K562 (cell line): ENCODE results near the gene NRF1. TPM values are rescaled to one million over a fixed set of nuclear protein-coding genes. Genes with fewer than 3 reads are reported as not detected.

ENCODE experiments used
- ETS2 ChIP-seq: IDR thresholded peaks from 2 replicates; pipeline ENCODE4 v1.6.1; 2016; ENCODE audit warnings: borderline replicate concordance, missing genetic modification characterization, mild to moderate bottlenecking, moderate library complexity, missing compliant biosample characterization; ENCODE audit not compliant: poor library complexity, severe bottlenecking
- POLR2AphosphoS2 ChIP-seq: IDR thresholded peaks from 2 replicates; pipeline ENCODE4 v1.6.1; 2012; ENCODE audit warnings: low read length, improper control_type of control experiment
- SIRT6 ChIP-seq: IDR thresholded peaks from one replicate; pipeline ENCODE4 v1.6.1; 2012; ENCODE audit warnings: low read depth, mild to moderate bottlenecking, control low read depth, inconsistent platforms, low read length, moderate library complexity
- ZNF589 ChIP-seq: fragments of 200-800 bp; sonication (Bioruptor generic); IDR thresholded peaks from 2 replicates; pipeline ENCODE4 v1.6.1; 2016; ENCODE audit warnings: low read depth, missing genetic modification characterization, missing compliant biosample characterization
- polyA plus RNA-seq, 8 experiments: library from polyadenylated mRNA; depleted of rRNA in 4 of 8; stranded (reverse) in 5 of 8; unstranded in 3 of 8; fragments of >200 nt; fragmentation: Nextera tagmentation in 2 of 8; fragmentation: Illumina TruSeq in 1 of 8; extraction: Ambion mirVana in 2 of 8; extraction: Trizol in 1 of 8; gene quantifications; 2 replicates each; pipeline versions ENCODE4 v1.2.1 to v1.2.3, GENCODE V29; 2011 to 2014; ENCODE audit warnings: inconsistent platforms in 1 of 8, missing spikeins in 1 of 8
- total RNA-seq, 7 experiments: library from RNA; depleted of rRNA in 6 of 7; stranded (reverse); fragments of >200 nt in 6 of 7; fragmentation: Illumina TruSeq in 2 of 7; extraction: Trizol in 2 of 7; gene quantifications; 2 replicates each; pipeline versions ENCODE4 v1.2.1 to v1.2.3, GENCODE V29; 2011 to 2021; ENCODE audit warnings: low replicate concordance in 1 of 7
- TF ChIP-seq, protein P1 (sequence below): fragments of 200-600 bp; sonication (generic); IDR thresholded peaks from one replicate; pipeline ENCODE4 v1.6.1; 2012; ENCODE audit warnings: mild to moderate bottlenecking, low read depth, low read length, inconsistent platforms

Gene NRF1
- total and polyA plus RNA-seq, 9 of the 15 experiments (the other 6 are each of a cell fraction or from before 2014, with no cell fraction given) = 8.6 to 28.8 (median 20.3) TPM

DNA sequence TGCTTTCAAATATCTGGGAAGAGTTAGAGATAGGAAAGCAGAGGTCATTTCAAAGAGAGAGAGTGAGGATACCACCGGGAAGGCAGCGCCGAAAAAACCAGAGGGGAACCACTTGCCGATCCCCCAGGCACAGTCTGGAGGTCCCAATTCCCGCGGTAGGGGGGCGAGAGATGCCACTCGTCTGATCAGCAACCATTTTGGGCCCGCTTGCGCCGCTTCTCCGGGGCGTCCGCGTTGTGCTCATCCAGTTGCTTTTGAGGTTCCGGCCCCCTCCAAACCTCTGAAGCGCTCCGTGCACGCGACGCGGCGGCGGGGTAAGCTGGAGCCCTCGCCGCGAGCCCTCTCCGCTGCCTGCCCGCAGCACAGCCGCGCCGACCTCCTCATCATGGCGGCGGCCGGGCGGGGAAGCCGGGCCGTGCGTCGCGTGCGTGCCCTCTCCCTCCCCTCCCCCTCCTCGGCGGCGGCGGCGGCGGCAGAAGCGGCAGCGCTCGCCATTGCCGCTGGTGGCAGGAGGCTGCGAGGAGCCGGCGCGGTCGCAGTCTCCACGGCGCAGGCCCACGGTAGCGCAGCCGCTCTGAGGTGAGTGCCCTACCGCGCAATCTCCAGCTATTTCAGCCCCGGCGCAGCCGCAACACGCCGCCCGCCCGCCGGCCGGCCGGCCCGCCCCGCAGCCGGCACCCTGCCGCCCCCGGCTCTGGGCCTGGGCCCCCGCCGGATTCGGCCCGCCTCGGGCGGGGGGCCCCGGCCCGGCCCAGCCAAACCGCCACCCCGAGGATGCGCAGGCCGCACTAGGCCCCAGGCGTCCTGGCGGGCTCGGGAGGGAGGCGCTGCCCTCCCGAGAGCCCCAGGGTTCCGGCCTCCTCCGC, at the start of gene NRF1 (continued):
- TF ChIP-seq, protein P1, sequence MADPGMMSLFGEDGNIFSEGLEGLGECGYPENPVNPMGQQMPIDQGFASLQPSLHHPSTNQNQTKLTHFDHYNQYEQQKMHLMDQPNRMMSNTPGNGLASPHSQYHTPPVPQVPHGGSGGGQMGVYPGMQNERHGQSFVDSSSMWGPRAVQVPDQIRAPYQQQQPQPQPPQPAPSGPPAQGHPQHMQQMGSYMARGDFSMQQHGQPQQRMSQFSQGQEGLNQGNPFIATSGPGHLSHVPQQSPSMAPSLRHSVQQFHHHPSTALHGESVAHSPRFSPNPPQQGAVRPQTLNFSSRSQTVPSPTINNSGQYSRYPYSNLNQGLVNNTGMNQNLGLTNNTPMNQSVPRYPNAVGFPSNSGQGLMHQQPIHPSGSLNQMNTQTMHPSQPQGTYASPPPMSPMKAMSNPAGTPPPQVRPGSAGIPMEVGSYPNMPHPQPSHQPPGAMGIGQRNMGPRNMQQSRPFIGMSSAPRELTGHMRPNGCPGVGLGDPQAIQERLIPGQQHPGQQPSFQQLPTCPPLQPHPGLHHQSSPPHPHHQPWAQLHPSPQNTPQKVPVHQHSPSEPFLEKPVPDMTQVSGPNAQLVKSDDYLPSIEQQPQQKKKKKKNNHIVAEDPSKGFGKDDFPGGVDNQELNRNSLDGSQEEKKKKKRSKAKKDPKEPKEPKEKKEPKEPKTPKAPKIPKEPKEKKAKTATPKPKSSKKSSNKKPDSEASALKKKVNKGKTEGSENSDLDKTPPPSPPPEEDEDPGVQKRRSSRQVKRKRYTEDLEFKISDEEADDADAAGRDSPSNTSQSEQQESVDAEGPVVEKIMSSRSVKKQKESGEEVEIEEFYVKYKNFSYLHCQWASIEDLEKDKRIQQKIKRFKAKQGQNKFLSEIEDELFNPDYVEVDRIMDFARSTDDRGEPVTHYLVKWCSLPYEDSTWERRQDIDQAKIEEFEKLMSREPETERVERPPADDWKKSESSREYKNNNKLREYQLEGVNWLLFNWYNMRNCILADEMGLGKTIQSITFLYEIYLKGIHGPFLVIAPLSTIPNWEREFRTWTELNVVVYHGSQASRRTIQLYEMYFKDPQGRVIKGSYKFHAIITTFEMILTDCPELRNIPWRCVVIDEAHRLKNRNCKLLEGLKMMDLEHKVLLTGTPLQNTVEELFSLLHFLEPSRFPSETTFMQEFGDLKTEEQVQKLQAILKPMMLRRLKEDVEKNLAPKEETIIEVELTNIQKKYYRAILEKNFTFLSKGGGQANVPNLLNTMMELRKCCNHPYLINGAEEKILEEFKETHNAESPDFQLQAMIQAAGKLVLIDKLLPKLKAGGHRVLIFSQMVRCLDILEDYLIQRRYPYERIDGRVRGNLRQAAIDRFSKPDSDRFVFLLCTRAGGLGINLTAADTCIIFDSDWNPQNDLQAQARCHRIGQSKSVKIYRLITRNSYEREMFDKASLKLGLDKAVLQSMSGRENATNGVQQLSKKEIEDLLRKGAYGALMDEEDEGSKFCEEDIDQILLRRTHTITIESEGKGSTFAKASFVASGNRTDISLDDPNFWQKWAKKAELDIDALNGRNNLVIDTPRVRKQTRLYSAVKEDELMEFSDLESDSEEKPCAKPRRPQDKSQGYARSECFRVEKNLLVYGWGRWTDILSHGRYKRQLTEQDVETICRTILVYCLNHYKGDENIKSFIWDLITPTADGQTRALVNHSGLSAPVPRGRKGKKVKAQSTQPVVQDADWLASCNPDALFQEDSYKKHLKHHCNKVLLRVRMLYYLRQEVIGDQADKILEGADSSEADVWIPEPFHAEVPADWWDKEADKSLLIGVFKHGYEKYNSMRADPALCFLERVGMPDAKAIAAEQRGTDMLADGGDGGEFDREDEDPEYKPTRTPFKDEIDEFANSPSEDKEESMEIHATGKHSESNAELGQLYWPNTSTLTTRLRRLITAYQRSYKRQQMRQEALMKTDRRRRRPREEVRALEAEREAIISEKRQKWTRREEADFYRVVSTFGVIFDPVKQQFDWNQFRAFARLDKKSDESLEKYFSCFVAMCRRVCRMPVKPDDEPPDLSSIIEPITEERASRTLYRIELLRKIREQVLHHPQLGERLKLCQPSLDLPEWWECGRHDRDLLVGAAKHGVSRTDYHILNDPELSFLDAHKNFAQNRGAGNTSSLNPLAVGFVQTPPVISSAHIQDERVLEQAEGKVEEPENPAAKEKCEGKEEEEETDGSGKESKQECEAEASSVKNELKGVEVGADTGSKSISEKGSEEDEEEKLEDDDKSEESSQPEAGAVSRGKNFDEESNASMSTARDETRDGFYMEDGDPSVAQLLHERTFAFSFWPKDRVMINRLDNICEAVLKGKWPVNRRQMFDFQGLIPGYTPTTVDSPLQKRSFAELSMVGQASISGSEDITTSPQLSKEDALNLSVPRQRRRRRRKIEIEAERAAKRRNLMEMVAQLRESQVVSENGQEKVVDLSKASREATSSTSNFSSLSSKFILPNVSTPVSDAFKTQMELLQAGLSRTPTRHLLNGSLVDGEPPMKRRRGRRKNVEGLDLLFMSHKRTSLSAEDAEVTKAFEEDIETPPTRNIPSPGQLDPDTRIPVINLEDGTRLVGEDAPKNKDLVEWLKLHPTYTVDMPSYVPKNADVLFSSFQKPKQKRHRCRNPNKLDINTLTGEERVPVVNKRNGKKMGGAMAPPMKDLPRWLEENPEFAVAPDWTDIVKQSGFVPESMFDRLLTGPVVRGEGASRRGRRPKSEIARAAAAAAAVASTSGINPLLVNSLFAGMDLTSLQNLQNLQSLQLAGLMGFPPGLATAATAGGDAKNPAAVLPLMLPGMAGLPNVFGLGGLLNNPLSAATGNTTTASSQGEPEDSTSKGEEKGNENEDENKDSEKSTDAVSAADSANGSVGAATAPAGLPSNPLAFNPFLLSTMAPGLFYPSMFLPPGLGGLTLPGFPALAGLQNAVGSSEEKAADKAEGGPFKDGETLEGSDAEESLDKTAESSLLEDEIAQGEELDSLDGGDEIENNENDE = no peak
- no peak for TF ChIP-seq SIRT6
- peak; percentile 40; the same call in 1 of the 2 replicates for TF ChIP-seq ZNF589 (CRISPR knock-in tag)
- peak; percentile 47; the same call in 1 of the 2 replicates for TF ChIP-seq POLR2AphosphoS2
- TF ChIP-seq ETS2 (tag) = no peak
